IMR-90 (cell line): Measurements from ENCODE around the gene TOMM20. TPM values are rescaled to one million over a fixed set of nuclear protein-coding genes. Genes with fewer than 3 reads are reported as not detected.
"Not testable (repeated sequence)": the region's sequence is repeated elsewhere in the genome, so short reads cannot be mapped to it uniquely, and the experiment has no call there.

ENCODE experiments used
- ATAC-seq: fragments of 200-7000 bp; cut with Tn5 transposase; 2 replicates; pipeline ENCODE4 v1.9.1; 2020; ENCODE audit warnings: low read depth, mild to moderate bottlenecking, moderate library complexity
- BruUV-seq: library from RNA; stranded (reverse); fragments of 400-500 nt; replicated peaks from 2 replicates; lab custom pipeline; 2021; lab: Mats Ljungman, UMichigan
- CTCF ChIA-PET: fragments of 300-600 bp; formaldehyde crosslinking; extraction: SDS; loops from one replicate; lab custom pipeline; 2021; ENCODE audit warnings: antibody characterized with exemption; lab: Yijun Ruan, JAX
- POLR2A ChIA-PET: fragments of 300-600 bp; sonication (Branson Sonifier 250); formaldehyde crosslinking; loops from one replicate; lab custom pipeline; 2022; ENCODE audit warnings: antibody characterized with exemption; ENCODE audit not compliant: unreplicated experiment; lab: Charles Lee
- DNase-seq: peaks from one replicate; pipeline ENCODE4 v3.0.0; 2013
- H2AFZ ChIP-seq: replicated peaks from 2 replicates; pipeline ENCODE3; 2013; ENCODE audit warnings: low read length, mild to moderate bottlenecking; ENCODE audit not compliant: poor library complexity
- H2AK5ac ChIP-seq: 2 replicates; pipeline ENCODE4 v1.6.1; 2013; ENCODE audit warnings: low read depth, low read length, inconsistent platforms
- H2AK9ac ChIP-seq: replicated peaks from 2 replicates; pipeline ENCODE3; 2013; ENCODE audit warnings: mild to moderate bottlenecking, low read depth, low read length, moderate library complexity; ENCODE audit not compliant: poor library complexity
- H2BK120ac ChIP-seq: 2 replicates; pipeline ENCODE4 v1.6.1; 2013; ENCODE audit warnings: low read depth, low read length, inconsistent platforms
- H2BK15ac ChIP-seq: 3 replicates; pipeline ENCODE4 v1.6.1; 2013; ENCODE audit warnings: low read depth, low read length, inconsistent platforms
- H2BK20ac ChIP-seq: 2 replicates; pipeline ENCODE4 v1.6.1; 2013; ENCODE audit warnings: low read depth, mild to moderate bottlenecking, inconsistent platforms, low read length, moderate library complexity
- H2BK5ac ChIP-seq: 2 replicates; pipeline ENCODE4 v1.6.1; 2013; ENCODE audit warnings: mild to moderate bottlenecking, low read depth, low read length, inconsistent platforms; ENCODE audit not compliant: poor library complexity, severe bottlenecking
- H3K14ac ChIP-seq: replicated peaks from 2 replicates; pipeline ENCODE4 v1.6.1; 2013; ENCODE audit warnings: low read depth, low read length, inconsistent platforms
- H3K18ac ChIP-seq: 2 replicates; pipeline ENCODE4 v1.6.1; 2013; ENCODE audit warnings: low read depth, low read length, control low read depth
- H3K23ac ChIP-seq: 2 replicates; pipeline ENCODE4 v1.6.1; 2013; ENCODE audit warnings: low read depth, low read length, inconsistent platforms
- H3K27ac ChIP-seq: 2 replicates; pipeline ENCODE4 v1.5.1; 2013; ENCODE audit warnings: mild to moderate bottlenecking, control low read depth, low read length; ENCODE audit not compliant: insufficient read depth
- H3K27me3 ChIP-seq: 2 replicates; pipeline ENCODE4 v1.6.1; 2013; ENCODE audit warnings: low read length; ENCODE audit not compliant: control insufficient read depth, insufficient read depth
- H3K36me3 ChIP-seq: 2 replicates; pipeline ENCODE4 v1.6.1; 2013; ENCODE audit warnings: low read length, mixed read lengths; ENCODE audit not compliant: control insufficient read depth, insufficient read depth
- H3K4ac ChIP-seq: 2 replicates; pipeline ENCODE4 v1.6.1; 2013; ENCODE audit warnings: low read depth, low read length, inconsistent platforms
- H3K4me1 ChIP-seq: 2 replicates; pipeline ENCODE4 v1.6.1; 2013; ENCODE audit warnings: low read length, mixed read lengths; ENCODE audit not compliant: control insufficient read depth, insufficient read depth
- H3K4me2 ChIP-seq: 2 replicates; pipeline ENCODE4 v1.6.1; 2013; ENCODE audit warnings: low read depth, mild to moderate bottlenecking, control low read depth, low read length, moderate library complexity
- H3K4me3 ChIP-seq: 2 replicates; pipeline ENCODE4 v1.5.1; 2013; ENCODE audit warnings: low read depth, mild to moderate bottlenecking, control low read depth, low read length, moderate library complexity; ENCODE audit not compliant: insufficient read depth
- H3K56ac ChIP-seq: 2 replicates; pipeline ENCODE4 v1.6.1; 2013; ENCODE audit warnings: low read length, inconsistent platforms; ENCODE audit not compliant: insufficient read depth; ENCODE audit errors: extremely low read depth
- H3K79me1 ChIP-seq, 2 experiments: 2 replicates each; pipeline ENCODE4 v1.6.1; 2013; ENCODE audit warnings: low read length in 2 of 2, inconsistent platforms in 1 of 2, low read depth in 1 of 2
- H3K9ac ChIP-seq: 2 replicates; pipeline ENCODE4 v1.6.1; 2013; ENCODE audit warnings: low read depth, low read length, control low read depth
- H3K9me1 ChIP-seq: 2 replicates; pipeline ENCODE4 v1.6.1; 2013; ENCODE audit warnings: low read length, inconsistent platforms; ENCODE audit not compliant: insufficient read depth
- H3K9me3 ChIP-seq: 2 replicates; pipeline ENCODE4 v1.6.1; 2013; ENCODE audit warnings: low read length; ENCODE audit not compliant: control insufficient read depth, insufficient read depth
- H4K20me1 ChIP-seq: 2 replicates; pipeline ENCODE4 v1.6.1; 2013; ENCODE audit warnings: low read length, inconsistent platforms; ENCODE audit not compliant: insufficient read depth
- H4K5ac ChIP-seq: 2 replicates; pipeline ENCODE4 v1.6.1; 2013; ENCODE audit warnings: mild to moderate bottlenecking, low read depth, low read length, control low read depth
- H4K8ac ChIP-seq, 2 experiments: 2 replicates each; pipeline ENCODE4 v1.6.1; 2013; ENCODE audit warnings: low read depth in 2 of 2, low read length in 2 of 2, control low read depth in 1 of 2, inconsistent platforms in 1 of 2
- H4K91ac ChIP-seq: 2 replicates; pipeline ENCODE4 v1.6.1; 2013; ENCODE audit warnings: low read depth, low read length, inconsistent platforms; ENCODE audit not compliant: insufficient read depth
- WGBS, 2 experiments: methylation state at CpG; one replicate each; pipeline versions ENCODE4 v1.1.5 to v1.1.7; 2013; ENCODE audit warnings: missing lambda C conversion rate in 2 of 2; ENCODE audit not compliant: insufficient read length in 1 of 2; ENCODE audit errors: extremely low coverage in 2 of 2; 5-methylcytosine and 5-hydroxymethylcytosine counted together
- dilution Hi-C: fragments of 300-500 bp; cut with HindIII; formaldehyde crosslinking; loops from one replicate; pipeline ENCODE4 v1.14.3; 2018; ENCODE audit warnings: low sequenced_read_pairs; ENCODE audit not compliant: unreplicated experiment
- in situ Hi-C: fragments of 300-500 bp; cut with MboI; formaldehyde crosslinking; loops from 3 replicates; pipeline ENCODE4 v1.14.3; 2019; ENCODE audit warnings: low sequenced_read_pairs, inconsistent platforms, mixed read lengths
- intact Hi-C: fragments of 100-400 bp; cut with micrococcal nuclease; formaldehyde crosslinking; loops from 2 replicates; pipeline ENCODE4 v1.10.0; 2022
- polyA plus RNA-seq, 3 experiments: library from polyadenylated mRNA; depleted of rRNA; stranded (reverse); fragments of >200 nt; gene quantifications; 2 replicates each; pipeline ENCODE4 v1.2.3, GENCODE V29; 2012; ENCODE audit warnings: low replicate concordance in 1 of 3
- total RNA-seq: library from RNA; depleted of rRNA; stranded (reverse); fragments of >200 nt; gene quantifications from 2 replicates; pipeline ENCODE4 v1.2.3, GENCODE V29; 2012

Gene TOMM20
- total and polyA plus RNA-seq, 2 of the 4 experiments (the other 2 are of a cell fraction): 75.3 to 84.4 TPM

- CTCF ChIA-PET: interaction anchor here (0.6 kb wide), 1 partner anchor 692 kb away, joined by 4 read pairs; no protein-coding TSS in a partner anchor
- H3K9me3 ChIP-seq, H3K36me3 ChIP-seq, H4K20me1 ChIP-seq, ATAC-seq, H3K23ac ChIP-seq, H2AFZ ChIP-seq, dilution Hi-C loops, H3K27ac ChIP-seq, H4K91ac ChIP-seq, BruUV-seq, POLR2A ChIA-PET, H3K79me1 ChIP-seq, H3K18ac ChIP-seq, H2BK120ac ChIP-seq, H3K27me3 ChIP-seq, DNase-seq, H3K4me3 ChIP-seq, H2AK9ac ChIP-seq, H3K4ac ChIP-seq, H3K9ac ChIP-seq, H4K8ac ChIP-seq, H3K4me2 ChIP-seq, H4K5ac ChIP-seq, H2BK5ac ChIP-seq, H2BK15ac ChIP-seq, H3K9me1 ChIP-seq, H3K56ac ChIP-seq: not testable (repeated sequence)
- intact Hi-C loops: loop anchor here (10.0 kb wide), 1 partner anchor 977 kb away; no protein-coding TSS in a partner anchor
- 0 out of 2 replicates have a peak overlapping the region, but pooled peaks have one; percentile 36 for H3K14ac ChIP-seq
- H2AK5ac ChIP-seq: peak overlapping the region; percentile 56; the same call in 1 of the 2 replicates
- WGBS, 2 experiments: 95% methylated on average over 6 of the region's 20 CpGs; no CpG with 5 or more reads in 1 of the 2 experiments
- 0 out of 2 replicates have a peak overlapping the region, but pooled peaks have one; percentile 6 for H2BK20ac ChIP-seq
- in situ Hi-C loops: loop anchor here (5.0 to 25.0 kb wide), 2 partner anchors 229 to 594 kb away; no protein-coding TSS in a partner anchor
- H3K4me1 ChIP-seq: peaks cover 11% of the 10 kb centered on the region
These were observed 37.2 kb downstream of the TOMM20 start for GRCh38 chr1:235091319-235092044.
